GM12878 (cell line): ENCODE data around the gene SKIL. TPM values are rescaled to one million over a fixed set of nuclear protein-coding genes. Genes with fewer than 3 reads are reported as not detected.

ENCODE experiments used
- ATAC-seq: fragments of 200-7000 bp; cut with Tn5 transposase; 3 replicates; pipeline ENCODE4 v1.9.1; 2020; ENCODE audit warnings: mild to moderate bottlenecking, moderate library complexity
- BruUV-seq: library from RNA; stranded (reverse); fragments of 400-500 nt; replicated peaks from 2 replicates; lab custom pipeline; 2021; lab: Mats Ljungman, UMichigan
- CTCF ChIA-PET: fragments of 300-600 bp; sonication (Branson Sonifier 250); formaldehyde crosslinking; extraction: SDS; loops from one replicate; lab custom pipeline; 2021; ENCODE audit warnings: inconsistent platforms; lab: Yijun Ruan, JAX
- POLR2A ChIA-PET: fragments of 350-600 bp; formaldehyde crosslinking; extraction: SDS; loops from one replicate; lab custom pipeline; 2021; ENCODE audit warnings: inconsistent platforms; lab: Charles Lee
- RAD21 ChIA-PET: fragments of 300-600 bp; sonication (Branson Sonifier 250); formaldehyde crosslinking; loops from one replicate; lab custom pipeline; 2023; ENCODE audit warnings: antibody characterized with exemption; ENCODE audit not compliant: unreplicated experiment; lab: Charles Lee
- SMC1A ChIA-PET: fragments of 300-600 bp; sonication (Branson Sonifier 250); formaldehyde crosslinking; loops from one replicate; lab custom pipeline; 2023; ENCODE audit not compliant: unreplicated experiment, uncharacterized antibody; lab: Charles Lee
- DNase-seq: peaks from one replicate; pipeline ENCODE4 v3.0.0-alpha.2; 2011; ENCODE audit warnings: low read depth, low spot score
- FAIRE-seq: peaks from 3 replicates; lab custom pipeline; 2011; peaks lifted over from hg19 to GRCh38; lab: Jason Lieb, UNC
- H2AFZ ChIP-seq: 2 replicates; pipeline ENCODE4 v1.6.0; 2011; ENCODE audit warnings: low read depth, low read length, control low read depth; ENCODE audit not compliant: control insufficient read depth
- H3K27ac ChIP-seq: 2 replicates; pipeline ENCODE4 v1.5.1; 2011; ENCODE audit warnings: control low read depth; ENCODE audit not compliant: control insufficient read depth, insufficient read depth
- H3K27me3 ChIP-seq, 2 experiments: replicated peaks in 1 of 2; 2 replicates each; pipeline versions ENCODE4 v1.6.0 to v1.6.1; 2011; ENCODE audit warnings: low read length in 1 of 2; ENCODE audit not compliant: control insufficient read depth in 2 of 2, insufficient read depth in 2 of 2
- H3K36me3 ChIP-seq, 2 experiments: 2 replicates each; pipeline ENCODE4 v1.5.1; 2011; ENCODE audit warnings: low read length in 1 of 2; ENCODE audit not compliant: control insufficient read depth in 2 of 2, insufficient read depth in 2 of 2
- H3K4me1 ChIP-seq: 2 replicates; pipeline ENCODE4 v1.6.1; 2011; ENCODE audit warnings: mild to moderate bottlenecking, low read length, moderate library complexity, mixed read lengths; ENCODE audit not compliant: control insufficient read depth, insufficient read depth
- H3K4me2 ChIP-seq: 2 replicates; pipeline ENCODE4 v1.6.0; 2011; ENCODE audit warnings: control low read depth; ENCODE audit not compliant: control insufficient read depth, insufficient read depth
- H3K4me3 ChIP-seq: fragments of 200-600 bp; sonication (generic); 2 replicates; pipeline ENCODE4 v1.5.1; 2016
- H3K79me2 ChIP-seq: 2 replicates; pipeline ENCODE4 v1.6.0; 2011; ENCODE audit warnings: low read length; ENCODE audit not compliant: control insufficient read depth, insufficient read depth
- H3K9ac ChIP-seq: 2 replicates; pipeline ENCODE4 v1.8.0; 2011; ENCODE audit warnings: low read length, control low read depth, mixed read lengths; ENCODE audit not compliant: control insufficient read depth, insufficient read depth
- H3K9me3 ChIP-seq: replicated peaks from 3 replicates; pipeline ENCODE4 v1.5.1; 2011; ENCODE audit warnings: mild to moderate bottlenecking, low read length; ENCODE audit not compliant: control insufficient read depth, insufficient read depth
- H4K20me1 ChIP-seq: 2 replicates; pipeline ENCODE4 v1.6.0; 2011; ENCODE audit not compliant: control insufficient read depth, insufficient read depth
- CUX1 ChIP-seq: IDR thresholded peaks from 2 replicates; pipeline ENCODE4 v1.6.1; 2012; ENCODE audit warnings: improper control_type of control experiment, low read depth, low read length; ENCODE audit not compliant: insufficient replicate concordance
- POLR2AphosphoS5 ChIP-seq: IDR thresholded peaks from 2 replicates; pipeline ENCODE4 v1.6.1; 2011; ENCODE audit warnings: mild to moderate bottlenecking, low read length, inconsistent platforms
- WGBS: methylation state at CpG from one replicate; pipeline ENCODE4 v1.1.6; 2016; ENCODE audit warnings: low lambda C conversion rate; ENCODE audit not compliant: insufficient replicate concordance, insufficient coverage; ENCODE audit errors: missing lambda C conversion rate; 5-methylcytosine and 5-hydroxymethylcytosine counted together
- in situ Hi-C: fragments of 300-500 bp; cut with MboI; formaldehyde crosslinking; loops from 9 replicates; pipeline ENCODE4 v1.14.3; 2018; ENCODE audit warnings: mixed read lengths
- intact Hi-C: fragments of 100-400 bp; cut with micrococcal nuclease; formaldehyde crosslinking; loops from one replicate; pipeline ENCODE4 v1.14.2; 2022; ENCODE audit not compliant: unreplicated experiment
- polyA plus RNA-seq, 11 experiments: library from polyadenylated mRNA; depleted of rRNA in 4 of 11; unstranded in 6 of 11; stranded (reverse) in 5 of 11; fragments of >200 nt; fragmentation: Nextera tagmentation in 4 of 11; fragmentation: Illumina TruSeq in 1 of 11; extraction: Ambion mirVana in 4 of 11; extraction: Trizol in 1 of 11; gene quantifications; 1 replicate in 1 of 11; 2 replicates in 10 of 11; pipeline versions ENCODE4 v1.2.1 to v1.2.3, GENCODE V29; 2011 to 2016; ENCODE audit warnings: inconsistent platforms in 2 of 11, missing spikeins in 2 of 11, low read depth in 1 of 11
- total RNA-seq, 4 experiments: library from RNA; depleted of rRNA in 3 of 4; stranded (reverse); fragments of >200 nt in 3 of 4; fragmentation: Illumina TruSeq in 1 of 4; extraction: Trizol in 1 of 4; gene quantifications; 2 replicates each; pipeline versions ENCODE4 v1.2.1 to v1.2.3, GENCODE V29; 2013 to 2021

SKIL gene
- total and polyA plus RNA-seq, 10 of the 15 experiments (the other 5 are each of a cell fraction or from before 2014, with no cell fraction given), result 2.7 to 14.8 (median 6.7) TPM

GRCh38 chr3:170360466-170360865 is 3.0 kb downstream of the SKIL start:
- Histone ChIP-seq H3K4me3 (peak overlapping the region; percentile 17; the same call in 1 of the 2 replicates), H3K27ac (no peak overlapping the region), H2AFZ (no peak overlapping the region), H4K20me1 (no peaks in the 10 kb centered on the region), H3K9me3 (no peaks in the 10 kb centered on the region), H3K79me2 (peaks cover 27% of the 10 kb centered on the region), H3K4me2 (peak overlapping the region; percentile 83), H3K36me3 (peaks cover 0 to 4% of the 10 kb centered on the region in 2 experiments; a peak in 2 of 4 replicates), H3K27me3 (no peaks in the 10 kb centered on the region), H3K4me1 (peaks cover 12% of the 10 kb centered on the region), H3K9ac (no peak overlapping the region)
- SMC1A ChIA-PET, result interaction anchor here (0.6 to 1.3 kb wide), 4 partner anchors 31 to 352 kb away, joined by 3 to 5 read pairs (median 3); no protein-coding TSS in a partner anchor
- WGBS, result 100% methylated on average over 5 of the region's 5 CpGs
- CTCF ChIA-PET, result interaction anchor here (0.8 to 1.4 kb wide), 3 partner anchors 50 to 451 kb away, joined by 3 to 5 read pairs (median 3); no protein-coding TSS in a partner anchor
- in situ Hi-C loops, result no loop called here
- ATAC-seq, result no peak
- POLR2A ChIA-PET, result interaction anchor here (1.0 kb wide), 1 partner anchor 10 kb away, joined by 3 read pairs; no protein-coding TSS in a partner anchor
- no peak for DNase-seq
- RAD21 ChIA-PET, result interaction anchor here (1.0 to 1.3 kb wide), 3 partner anchors 9 to 180 kb away, joined by 3 to 4 read pairs (median 4); no protein-coding TSS in a partner anchor
- intact Hi-C loops, result no loop called here
- TF ChIP-seq CUX1, result no peak
- TF ChIP-seq POLR2AphosphoS5, result peak; percentile 70
- no peak for FAIRE-seq
- no TSS peak for BruUV-seq
